IMR-90 (cell line): ENCODE measurements around the gene PRAF2. TPM values are rescaled to one million over a fixed set of nuclear protein-coding genes. Genes with fewer than 3 reads are reported as not detected.

ENCODE experiments used
- ATAC-seq: fragments of 200-7000 bp; cut with Tn5 transposase; 2 replicates; pipeline ENCODE4 v1.9.1; 2020; ENCODE audit warnings: low read depth, mild to moderate bottlenecking, moderate library complexity
- BruUV-seq: library from RNA; stranded (reverse); fragments of 400-500 nt; replicated peaks from 2 replicates; lab custom pipeline; 2021; lab: Mats Ljungman, UMichigan
- CTCF ChIA-PET: fragments of 300-600 bp; formaldehyde crosslinking; extraction: SDS; loops from one replicate; lab custom pipeline; 2021; ENCODE audit warnings: antibody characterized with exemption; lab: Yijun Ruan, JAX
- POLR2A ChIA-PET: fragments of 300-600 bp; sonication (Branson Sonifier 250); formaldehyde crosslinking; loops from one replicate; lab custom pipeline; 2022; ENCODE audit warnings: antibody characterized with exemption; ENCODE audit not compliant: unreplicated experiment; lab: Charles Lee
- DNase-seq: peaks from one replicate; pipeline ENCODE4 v3.0.0; 2013
- H2AFZ ChIP-seq: replicated peaks from 2 replicates; pipeline ENCODE3; 2013; ENCODE audit warnings: low read length, mild to moderate bottlenecking; ENCODE audit not compliant: poor library complexity
- H2AK5ac ChIP-seq: 2 replicates; pipeline ENCODE4 v1.6.1; 2013; ENCODE audit warnings: low read depth, low read length, inconsistent platforms
- H2AK9ac ChIP-seq: replicated peaks from 2 replicates; pipeline ENCODE3; 2013; ENCODE audit warnings: mild to moderate bottlenecking, low read depth, low read length, moderate library complexity; ENCODE audit not compliant: poor library complexity
- H2BK120ac ChIP-seq: 2 replicates; pipeline ENCODE4 v1.6.1; 2013; ENCODE audit warnings: low read depth, low read length, inconsistent platforms
- H2BK15ac ChIP-seq: 3 replicates; pipeline ENCODE4 v1.6.1; 2013; ENCODE audit warnings: low read depth, low read length, inconsistent platforms
- H2BK20ac ChIP-seq: 2 replicates; pipeline ENCODE4 v1.6.1; 2013; ENCODE audit warnings: low read depth, mild to moderate bottlenecking, inconsistent platforms, low read length, moderate library complexity
- H2BK5ac ChIP-seq: 2 replicates; pipeline ENCODE4 v1.6.1; 2013; ENCODE audit warnings: mild to moderate bottlenecking, low read depth, low read length, inconsistent platforms; ENCODE audit not compliant: poor library complexity, severe bottlenecking
- H3K14ac ChIP-seq: replicated peaks from 2 replicates; pipeline ENCODE4 v1.6.1; 2013; ENCODE audit warnings: low read depth, low read length, inconsistent platforms
- H3K18ac ChIP-seq: 2 replicates; pipeline ENCODE4 v1.6.1; 2013; ENCODE audit warnings: low read depth, low read length, control low read depth
- H3K23ac ChIP-seq: 2 replicates; pipeline ENCODE4 v1.6.1; 2013; ENCODE audit warnings: low read depth, low read length, inconsistent platforms
- H3K27ac ChIP-seq: 2 replicates; pipeline ENCODE4 v1.5.1; 2013; ENCODE audit warnings: mild to moderate bottlenecking, control low read depth, low read length; ENCODE audit not compliant: insufficient read depth
- H3K27me3 ChIP-seq: 2 replicates; pipeline ENCODE4 v1.6.1; 2013; ENCODE audit warnings: low read length; ENCODE audit not compliant: control insufficient read depth, insufficient read depth
- H3K36me3 ChIP-seq: 2 replicates; pipeline ENCODE4 v1.6.1; 2013; ENCODE audit warnings: low read length, mixed read lengths; ENCODE audit not compliant: control insufficient read depth, insufficient read depth
- H3K4ac ChIP-seq: 2 replicates; pipeline ENCODE4 v1.6.1; 2013; ENCODE audit warnings: low read depth, low read length, inconsistent platforms
- H3K4me1 ChIP-seq: 2 replicates; pipeline ENCODE4 v1.6.1; 2013; ENCODE audit warnings: low read length, mixed read lengths; ENCODE audit not compliant: control insufficient read depth, insufficient read depth
- H3K4me2 ChIP-seq: 2 replicates; pipeline ENCODE4 v1.6.1; 2013; ENCODE audit warnings: low read depth, mild to moderate bottlenecking, control low read depth, low read length, moderate library complexity
- H3K4me3 ChIP-seq: 2 replicates; pipeline ENCODE4 v1.5.1; 2013; ENCODE audit warnings: low read depth, mild to moderate bottlenecking, control low read depth, low read length, moderate library complexity; ENCODE audit not compliant: insufficient read depth
- H3K56ac ChIP-seq: 2 replicates; pipeline ENCODE4 v1.6.1; 2013; ENCODE audit warnings: low read length, inconsistent platforms; ENCODE audit not compliant: insufficient read depth; ENCODE audit errors: extremely low read depth
- H3K79me1 ChIP-seq, 2 experiments: 2 replicates each; pipeline ENCODE4 v1.6.1; 2013; ENCODE audit warnings: low read length in 2 of 2, inconsistent platforms in 1 of 2, low read depth in 1 of 2
- H3K9ac ChIP-seq: 2 replicates; pipeline ENCODE4 v1.6.1; 2013; ENCODE audit warnings: low read depth, low read length, control low read depth
- H3K9me1 ChIP-seq: 2 replicates; pipeline ENCODE4 v1.6.1; 2013; ENCODE audit warnings: low read length, inconsistent platforms; ENCODE audit not compliant: insufficient read depth
- H3K9me3 ChIP-seq: 2 replicates; pipeline ENCODE4 v1.6.1; 2013; ENCODE audit warnings: low read length; ENCODE audit not compliant: control insufficient read depth, insufficient read depth
- H4K20me1 ChIP-seq: 2 replicates; pipeline ENCODE4 v1.6.1; 2013; ENCODE audit warnings: low read length, inconsistent platforms; ENCODE audit not compliant: insufficient read depth
- H4K5ac ChIP-seq: 2 replicates; pipeline ENCODE4 v1.6.1; 2013; ENCODE audit warnings: mild to moderate bottlenecking, low read depth, low read length, control low read depth
- H4K8ac ChIP-seq, 2 experiments: 2 replicates each; pipeline ENCODE4 v1.6.1; 2013; ENCODE audit warnings: low read depth in 2 of 2, low read length in 2 of 2, control low read depth in 1 of 2, inconsistent platforms in 1 of 2
- H4K91ac ChIP-seq: 2 replicates; pipeline ENCODE4 v1.6.1; 2013; ENCODE audit warnings: low read depth, low read length, inconsistent platforms; ENCODE audit not compliant: insufficient read depth
- BHLHE40 ChIP-seq: fragments of 150-350 bp; IDR thresholded peaks from 2 replicates; pipeline ENCODE4 v1.6.1; 2016; ENCODE audit warnings: mild to moderate bottlenecking, low read depth, low read length
- CHD1 ChIP-seq: IDR thresholded peaks from 2 replicates; pipeline ENCODE4 v1.6.1; 2012; ENCODE audit warnings: low read depth, low read length, improper control_type of control experiment
- FOS ChIP-seq: fragments of 150-350 bp; IDR thresholded peaks from 2 replicates; pipeline ENCODE4 v1.6.1; 2016; ENCODE audit warnings: low read depth, low read length
- MXI1 ChIP-seq: IDR thresholded peaks from 2 replicates; pipeline ENCODE4 v1.6.1; 2012; ENCODE audit warnings: low read depth, mild to moderate bottlenecking, low read length, moderate library complexity, borderline replicate concordance
- POLR2A ChIP-seq: IDR thresholded peaks from 2 replicates; pipeline ENCODE4 v1.6.1; 2012; ENCODE audit warnings: mild to moderate bottlenecking, low read depth, low read length
- RFX5 ChIP-seq: IDR thresholded peaks from 2 replicates; pipeline ENCODE4 v1.8.0; 2012; ENCODE audit warnings: low read depth, mild to moderate bottlenecking, low read length, moderate library complexity
- SMC3 ChIP-seq: fragments of 150-350 bp; IDR thresholded peaks from 2 replicates; pipeline ENCODE4 v1.6.1; 2016; ENCODE audit warnings: low read depth, mild to moderate bottlenecking, antibody characterized with exemption, low read length, moderate library complexity
- WGBS, 2 experiments: methylation state at CpG; one replicate each; pipeline versions ENCODE4 v1.1.5 to v1.1.7; 2013; ENCODE audit warnings: missing lambda C conversion rate in 2 of 2; ENCODE audit not compliant: insufficient read length in 1 of 2; ENCODE audit errors: extremely low coverage in 2 of 2; 5-methylcytosine and 5-hydroxymethylcytosine counted together
- dilution Hi-C: fragments of 300-500 bp; cut with HindIII; formaldehyde crosslinking; loops from one replicate; pipeline ENCODE4 v1.14.3; 2018; ENCODE audit warnings: low sequenced_read_pairs; ENCODE audit not compliant: unreplicated experiment
- in situ Hi-C: fragments of 300-500 bp; cut with MboI; formaldehyde crosslinking; loops from 3 replicates; pipeline ENCODE4 v1.14.3; 2019; ENCODE audit warnings: low sequenced_read_pairs, inconsistent platforms, mixed read lengths
- intact Hi-C: fragments of 100-400 bp; cut with micrococcal nuclease; formaldehyde crosslinking; loops from 2 replicates; pipeline ENCODE4 v1.10.0; 2022
- polyA plus RNA-seq, 3 experiments: library from polyadenylated mRNA; depleted of rRNA; stranded (reverse); fragments of >200 nt; gene quantifications; 2 replicates each; pipeline ENCODE4 v1.2.3, GENCODE V29; 2012; ENCODE audit warnings: low replicate concordance in 1 of 3
- total RNA-seq: library from RNA; depleted of rRNA; stranded (reverse); fragments of >200 nt; gene quantifications from 2 replicates; pipeline ENCODE4 v1.2.3, GENCODE V29; 2012
- TF ChIP-seq, protein P1 (sequence below): conservative IDR thresholded peaks from 2 replicates; pipeline ENCODE4 v1.5.1; 2012; ENCODE audit warnings: mild to moderate bottlenecking, low read depth, low read length, improper control_type of control experiment

The PRAF2 gene
- total and polyA plus RNA-seq, 2 of the 4 experiments (the other 2 are of a cell fraction), result 3.8 to 65.5 TPM

DNA sequence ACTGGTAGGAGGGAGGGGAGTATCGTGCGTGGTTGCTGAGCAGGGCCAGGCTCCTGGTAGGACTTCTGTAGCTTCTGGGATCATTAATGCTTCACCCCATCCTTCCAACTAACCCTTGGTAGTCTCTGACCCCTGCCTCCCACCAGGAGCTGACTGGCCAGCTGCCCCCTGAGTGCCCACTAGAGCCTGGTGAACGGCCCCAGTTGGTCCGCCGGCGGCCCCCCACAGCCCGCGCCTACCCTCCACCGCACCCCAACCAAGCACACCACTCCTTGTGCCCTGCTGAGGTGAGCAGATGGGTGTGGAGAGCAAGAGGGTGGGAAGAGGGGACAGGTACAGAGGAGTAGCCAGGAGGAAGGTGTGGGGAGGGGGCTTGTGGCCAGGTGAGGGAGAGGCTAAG, 10.1 kb downstream of the PRAF2 start:
- Histone ChIP-seq H4K8ac (no peak overlapping the region), H3K27ac (no peak overlapping the region), H2AK9ac (no peak overlapping the region), H3K79me1 (no peaks in the 10 kb centered on the region), H3K4me2 (no peak overlapping the region), H4K5ac (no peak overlapping the region), H2BK120ac (no peak overlapping the region), H3K4ac (no peak overlapping the region), H3K9ac (no peak overlapping the region), H2BK5ac (no peak overlapping the region), H3K27me3 (no peaks in the 10 kb centered on the region), H3K14ac (no peak overlapping the region), H3K4me1 (no peaks in the 10 kb centered on the region), H3K4me3 (no peak overlapping the region), H3K56ac (no peak overlapping the region), H3K9me1 (no peaks in the 10 kb centered on the region), H3K18ac (no peak overlapping the region), H2BK20ac (no peak overlapping the region), H2AFZ (no peak overlapping the region), H4K20me1 (no peaks in the 10 kb centered on the region; the same call in 1 of the 2 replicates), H2AK5ac (no peak overlapping the region), H2BK15ac (no peak overlapping the region), H3K36me3 (peaks cover 3% of the 10 kb centered on the region; the same call in 1 of the 2 replicates), H3K9me3 (peaks cover 2% of the 10 kb centered on the region; the same call in 1 of the 2 replicates), H3K23ac (no peak overlapping the region), H4K91ac (no peak overlapping the region)
- no TSS peak for BruUV-seq
- TF ChIP-seq SMC3 (no peak), POLR2A (no peak), CHD1 (no peak), FOS (no peak), BHLHE40 (no peak), RFX5 (no peak), MXI1 (no peak)
- TF ChIP-seq, protein P1, sequence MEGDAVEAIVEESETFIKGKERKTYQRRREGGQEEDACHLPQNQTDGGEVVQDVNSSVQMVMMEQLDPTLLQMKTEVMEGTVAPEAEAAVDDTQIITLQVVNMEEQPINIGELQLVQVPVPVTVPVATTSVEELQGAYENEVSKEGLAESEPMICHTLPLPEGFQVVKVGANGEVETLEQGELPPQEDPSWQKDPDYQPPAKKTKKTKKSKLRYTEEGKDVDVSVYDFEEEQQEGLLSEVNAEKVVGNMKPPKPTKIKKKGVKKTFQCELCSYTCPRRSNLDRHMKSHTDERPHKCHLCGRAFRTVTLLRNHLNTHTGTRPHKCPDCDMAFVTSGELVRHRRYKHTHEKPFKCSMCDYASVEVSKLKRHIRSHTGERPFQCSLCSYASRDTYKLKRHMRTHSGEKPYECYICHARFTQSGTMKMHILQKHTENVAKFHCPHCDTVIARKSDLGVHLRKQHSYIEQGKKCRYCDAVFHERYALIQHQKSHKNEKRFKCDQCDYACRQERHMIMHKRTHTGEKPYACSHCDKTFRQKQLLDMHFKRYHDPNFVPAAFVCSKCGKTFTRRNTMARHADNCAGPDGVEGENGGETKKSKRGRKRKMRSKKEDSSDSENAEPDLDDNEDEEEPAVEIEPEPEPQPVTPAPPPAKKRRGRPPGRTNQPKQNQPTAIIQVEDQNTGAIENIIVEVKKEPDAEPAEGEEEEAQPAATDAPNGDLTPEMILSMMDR, result no peak
- CTCF ChIA-PET, result no interaction called here
- no CpG with 5 or more reads among the region's 9 CpGs for WGBS, 2 experiments
- in situ Hi-C loops, result loop anchor here (25.0 kb wide), 1 partner anchor 101 kb away; the partner anchor contains the start of genes KCND1 and OTUD5
- intact Hi-C loops, result no loop called here
- POLR2A ChIA-PET, result no interaction called here
- dilution Hi-C loops, result no loop called here
- DNase-seq, result no peak
- ATAC-seq, result no peak
